ENCODE results near the gene ARFRP1.

DNA sequence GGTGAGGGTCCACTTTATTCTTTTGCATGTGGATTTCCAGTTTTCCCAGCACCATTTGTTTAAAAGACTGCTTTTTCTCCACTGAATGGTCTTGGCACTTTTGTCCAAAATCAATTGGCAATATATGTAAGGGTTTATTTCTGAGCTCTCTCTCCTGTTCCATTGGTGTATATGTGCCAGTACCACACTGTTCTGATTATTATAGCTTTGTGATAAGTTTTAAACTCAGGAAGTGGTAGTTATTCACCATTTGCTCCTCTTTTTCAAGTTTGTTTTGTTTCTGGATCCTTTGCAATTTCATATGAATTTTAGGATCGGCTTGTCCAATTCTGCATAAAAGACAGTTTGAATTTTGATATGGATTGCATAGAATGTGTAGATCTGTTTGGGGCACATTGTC, 4.4 kb upstream of the ARFRP1 start:
- TF ChIP-seq, protein P1, sequence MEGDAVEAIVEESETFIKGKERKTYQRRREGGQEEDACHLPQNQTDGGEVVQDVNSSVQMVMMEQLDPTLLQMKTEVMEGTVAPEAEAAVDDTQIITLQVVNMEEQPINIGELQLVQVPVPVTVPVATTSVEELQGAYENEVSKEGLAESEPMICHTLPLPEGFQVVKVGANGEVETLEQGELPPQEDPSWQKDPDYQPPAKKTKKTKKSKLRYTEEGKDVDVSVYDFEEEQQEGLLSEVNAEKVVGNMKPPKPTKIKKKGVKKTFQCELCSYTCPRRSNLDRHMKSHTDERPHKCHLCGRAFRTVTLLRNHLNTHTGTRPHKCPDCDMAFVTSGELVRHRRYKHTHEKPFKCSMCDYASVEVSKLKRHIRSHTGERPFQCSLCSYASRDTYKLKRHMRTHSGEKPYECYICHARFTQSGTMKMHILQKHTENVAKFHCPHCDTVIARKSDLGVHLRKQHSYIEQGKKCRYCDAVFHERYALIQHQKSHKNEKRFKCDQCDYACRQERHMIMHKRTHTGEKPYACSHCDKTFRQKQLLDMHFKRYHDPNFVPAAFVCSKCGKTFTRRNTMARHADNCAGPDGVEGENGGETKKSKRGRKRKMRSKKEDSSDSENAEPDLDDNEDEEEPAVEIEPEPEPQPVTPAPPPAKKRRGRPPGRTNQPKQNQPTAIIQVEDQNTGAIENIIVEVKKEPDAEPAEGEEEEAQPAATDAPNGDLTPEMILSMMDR (IDR thresholded peaks at IDR 0.05) = no peak
- TF ChIP-seq ZFX (IDR thresholded peaks at IDR 0.05; ENCODE audit: borderline replicate concordance) = no peak
